Suprapubic skin (tissue), 4 donors: Measurements from ENCODE around the gene EMC9. TPM values are rescaled to one million over a fixed set of nuclear protein-coding genes. Genes with fewer than 3 reads are reported as not detected.

Source experiments
- DNase-seq, 2 donors: peaks; one replicate each; pipeline ENCODE4 v3.0.0-alpha.2; 2019; ENCODE audit warnings: low spot score in 2 of 2
- H3K27ac ChIP-seq: fragments of 200-600 bp; sonication (generic); one replicate; pipeline ENCODE4 v1.5.1; 2019
- H3K27me3 ChIP-seq: fragments of 200-600 bp; sonication (generic); one replicate; pipeline ENCODE4 v1.5.1; 2019
- H3K36me3 ChIP-seq: fragments of 200-600 bp; sonication (generic); one replicate; pipeline ENCODE4 v1.5.1; 2019
- H3K4me1 ChIP-seq: fragments of 200-600 bp; sonication (generic); one replicate; pipeline ENCODE4 v1.5.1; 2019
- H3K4me3 ChIP-seq: fragments of 200-600 bp; sonication (generic); one replicate; pipeline ENCODE4 v1.5.1; 2019; ENCODE audit warnings: mild to moderate bottlenecking
- H3K9me3 ChIP-seq: fragments of 200-600 bp; sonication (generic); one replicate; pipeline ENCODE4 v1.5.1; 2019
- EP300 ChIP-seq: sonication (generic); formaldehyde crosslinking; IDR thresholded peaks from one replicate; pipeline ENCODE4 v1.6.1; 2017; ENCODE audit warnings: antibody characterized with exemption
- POLR2A ChIP-seq, 2 donors: fragments of 450-650 bp; IDR thresholded peaks; one replicate each; pipeline ENCODE4 v1.6.1; 2017; ENCODE audit warnings: antibody characterized with exemption in 2 of 2, mild to moderate bottlenecking in 2 of 2, moderate library complexity in 2 of 2
- POLR2AphosphoS5 ChIP-seq, 3 donors: sonication (generic); formaldehyde crosslinking; IDR thresholded peaks; one replicate each; pipeline ENCODE4 v1.6.1; 2017; ENCODE audit warnings: antibody characterized with exemption in 3 of 3
- WGBS: methylation state at CpG from one replicate; pipeline ENCODE4 v1.1.5; 2018; 5-methylcytosine and 5-hydroxymethylcytosine counted together
- total RNA-seq, 4 donors: library from RNA; depleted of rRNA; stranded (reverse); fragments of >200 nt; gene quantifications; one replicate each; pipeline ENCODE4 v1.1.0, GENCODE V29; 2016
- TF ChIP-seq, protein P1 (sequence below), 2 donors: fragments of 200-600 bp in 1 of 2; fragments of 450-650 bp in 1 of 2; sonication (generic) in 1 of 2; IDR thresholded peaks; one replicate each; pipeline ENCODE4 v1.5.1; 2016 to 2019; ENCODE audit warnings: antibody characterized with exemption in 2 of 2, mild to moderate bottlenecking in 1 of 2, moderate library complexity in 1 of 2

The EMC9 gene
- total RNA-seq, 4 donors from 2014 or later, result 10.9 to 22.0 (median 14.1) TPM

DNA sequence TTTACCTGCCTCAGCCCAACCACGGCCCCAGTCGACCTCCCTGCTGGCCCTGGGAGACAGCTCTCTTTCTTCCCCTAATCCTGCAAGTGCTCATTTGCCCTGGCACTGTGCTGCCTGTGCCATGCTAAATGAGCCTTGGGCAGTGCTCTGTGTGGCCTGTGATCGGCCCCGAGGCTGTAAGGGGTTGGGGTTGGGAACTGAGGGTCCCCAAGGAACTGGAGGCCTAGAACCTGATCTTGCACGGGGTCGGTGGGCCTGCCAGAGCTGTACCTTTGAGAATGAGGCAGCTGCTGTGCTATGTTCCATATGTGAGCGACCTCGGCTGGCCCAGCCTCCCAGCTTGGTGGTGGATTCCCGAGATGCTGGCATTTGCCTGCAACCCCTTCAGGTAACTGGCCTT lies 8.7 kb upstream of the EMC9 start:
- Histone ChIP-seq H3K27me3 (no peaks in the 10 kb centered on the region), H3K9me3 (no peaks in the 10 kb centered on the region), H3K4me1 (peaks cover 31% of the 10 kb centered on the region), H3K36me3 (peaks cover 52% of the 10 kb centered on the region), H3K27ac (no peak overlapping the region), H3K4me3 (no peak overlapping the region)
- 91% methylated on average over 5 of the region's 9 CpGs for WGBS
- TF ChIP-seq POLR2AphosphoS5 (IDR thresholded peaks at IDR 0.05) (no peak), EP300 (no peak), POLR2A (IDR thresholded peaks at IDR 0.05) (no peak)
- TF ChIP-seq, protein P1, sequence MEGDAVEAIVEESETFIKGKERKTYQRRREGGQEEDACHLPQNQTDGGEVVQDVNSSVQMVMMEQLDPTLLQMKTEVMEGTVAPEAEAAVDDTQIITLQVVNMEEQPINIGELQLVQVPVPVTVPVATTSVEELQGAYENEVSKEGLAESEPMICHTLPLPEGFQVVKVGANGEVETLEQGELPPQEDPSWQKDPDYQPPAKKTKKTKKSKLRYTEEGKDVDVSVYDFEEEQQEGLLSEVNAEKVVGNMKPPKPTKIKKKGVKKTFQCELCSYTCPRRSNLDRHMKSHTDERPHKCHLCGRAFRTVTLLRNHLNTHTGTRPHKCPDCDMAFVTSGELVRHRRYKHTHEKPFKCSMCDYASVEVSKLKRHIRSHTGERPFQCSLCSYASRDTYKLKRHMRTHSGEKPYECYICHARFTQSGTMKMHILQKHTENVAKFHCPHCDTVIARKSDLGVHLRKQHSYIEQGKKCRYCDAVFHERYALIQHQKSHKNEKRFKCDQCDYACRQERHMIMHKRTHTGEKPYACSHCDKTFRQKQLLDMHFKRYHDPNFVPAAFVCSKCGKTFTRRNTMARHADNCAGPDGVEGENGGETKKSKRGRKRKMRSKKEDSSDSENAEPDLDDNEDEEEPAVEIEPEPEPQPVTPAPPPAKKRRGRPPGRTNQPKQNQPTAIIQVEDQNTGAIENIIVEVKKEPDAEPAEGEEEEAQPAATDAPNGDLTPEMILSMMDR (IDR thresholded peaks at IDR 0.05), result no peak
- no peak for DNase-seq

GRCh38 chr14:24149302-24149969 lies 8.0 kb upstream of the EMC9 start:
- no peaks in the 10 kb centered on the region for H3K9me3 ChIP-seq
- peaks cover 32% of the 10 kb centered on the region for H3K4me1 ChIP-seq
- no peak overlapping the region for H3K4me3 ChIP-seq
- TF ChIP-seq POLR2AphosphoS5 (IDR thresholded peaks at IDR 0.05), result no peak
- no peak for TF ChIP-seq POLR2A (IDR thresholded peaks at IDR 0.05)
- no peak for TF ChIP-seq EP300
- TF ChIP-seq, protein P1 (IDR thresholded peaks at IDR 0.05), result no peak
- no peak for DNase-seq
- H3K36me3 ChIP-seq, result peaks cover 46% of the 10 kb centered on the region
- H3K27ac ChIP-seq, result no peak overlapping the region
- no peaks in the 10 kb centered on the region for H3K27me3 ChIP-seq
- 94% methylated on average over 3 of the region's 3 CpGs for WGBS

DNA sequence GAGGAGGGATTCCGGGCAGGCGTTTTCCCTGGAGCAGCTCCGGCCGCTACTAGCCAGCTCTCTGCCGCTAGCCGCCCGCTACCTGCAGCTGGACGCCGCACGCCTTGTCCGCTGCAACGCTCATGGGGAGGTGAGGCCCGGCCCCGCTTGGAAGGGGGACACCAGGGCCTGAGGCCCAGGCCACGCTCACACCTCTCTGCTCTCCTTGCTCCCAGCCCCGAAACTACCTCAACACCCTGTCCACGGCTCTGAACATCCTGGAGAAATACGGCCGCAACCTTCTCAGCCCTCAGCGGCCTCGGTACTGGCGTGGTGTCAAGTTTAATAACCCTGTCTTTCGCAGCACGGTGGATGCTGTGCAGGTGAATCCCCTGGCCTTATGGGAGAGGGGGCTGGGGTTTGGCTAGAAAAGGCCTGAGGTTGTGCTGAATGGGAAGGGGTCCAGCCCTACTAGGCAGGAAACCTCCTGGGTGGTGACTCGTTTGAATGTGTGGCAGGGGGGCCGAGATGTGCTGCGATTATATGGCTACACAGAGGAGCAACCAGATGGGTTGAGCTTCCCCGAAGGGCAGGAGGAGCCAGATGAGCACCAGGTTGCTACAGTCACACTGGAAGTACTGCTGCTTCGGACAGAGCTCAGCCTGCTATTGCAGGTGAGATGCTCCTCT lies 6.5 kb upstream of the EMC9 start:
- TF ChIP-seq, protein P1 (IDR thresholded peaks at IDR 0.05), result no peak
- TF ChIP-seq EP300 (no peak), POLR2AphosphoS5 (IDR thresholded peaks at IDR 0.05) (no peak), POLR2A (IDR thresholded peaks at IDR 0.05) (no peak)
- Histone ChIP-seq H3K27ac (peak overlapping the region; percentile 84), H3K4me3 (peak overlapping the region; percentile 96), H3K27me3 (no peaks in the 10 kb centered on the region), H3K36me3 (peaks cover 44% of the 10 kb centered on the region), H3K9me3 (no peaks in the 10 kb centered on the region), H3K4me1 (peaks cover 32% of the 10 kb centered on the region)
- 11% methylated on average over 6 of the region's 29 CpGs for WGBS
- DNase-seq, result no peak

GRCh38 chr14:24146978-24147760 lies 5.8 kb upstream of the EMC9 start, which contains the start of gene RNF31:
RNF31 (plus strand) TSS chr14:24147498; CDS start chr14:24147699, 201 bp downstream.
- WGBS, result 2% methylated on average over 32 of the region's 57 CpGs
- TF ChIP-seq POLR2A (IDR thresholded peaks at IDR 0.05) (no peak), POLR2AphosphoS5 (IDR thresholded peaks at IDR 0.05) (peak in 1 of 3 donors; percentile 7)
- Histone ChIP-seq H3K9me3 (no peaks in the 10 kb centered on the region), H3K27ac (peak within 1 kb of the TSS; percentile 84), H3K27me3 (no peaks in the 10 kb centered on the region), H3K36me3 (peaks cover 37% of the 10 kb centered on the region), H3K4me1 (peaks cover 37% of the 10 kb centered on the region), H3K4me3 (peak within 1 kb of the TSS; percentile 96)
- DNase-seq, result peak; percentile 99 to 100

DNA sequence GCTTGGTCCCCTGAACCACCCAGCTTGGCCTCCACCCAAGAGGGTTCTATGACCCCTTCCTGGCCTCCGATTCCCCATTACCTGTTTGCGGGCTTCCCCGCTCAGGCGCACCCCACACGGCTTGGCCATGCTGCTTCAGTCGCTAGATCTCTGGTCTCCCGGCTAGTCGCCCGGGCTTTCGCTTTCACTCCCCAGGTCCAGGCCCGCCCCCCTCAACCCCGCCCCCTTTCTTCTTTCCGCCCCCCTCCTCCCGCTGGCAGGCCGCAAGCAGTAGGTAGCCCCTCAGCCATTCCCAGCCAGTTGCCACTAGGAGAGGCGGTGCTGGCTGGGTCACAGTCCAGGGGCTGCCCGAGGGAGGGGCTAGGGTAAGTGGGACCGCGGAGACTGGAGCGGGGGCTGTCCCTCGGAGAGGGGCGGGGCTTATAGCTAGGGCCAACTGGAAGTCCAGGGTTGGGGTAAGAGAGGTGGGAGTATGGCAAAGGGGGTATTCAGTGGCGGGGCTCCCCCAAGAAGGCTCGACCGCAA lies 5.1 kb upstream of the EMC9 start, which contains the start of gene PSME2:
TSS of gene PSME2 (minus strand) at position 158 of the 525 bp plus-strand sequence. CDS start at position 129, 29 bp downstream.
- H3K9me3 ChIP-seq, result no peaks in the 10 kb centered on the region
- 0% methylated on average over 25 of the region's 25 CpGs for WGBS
- peak within 1 kb of the TSS; percentile 96 for H3K4me3 ChIP-seq
- peaks cover 40% of the 10 kb centered on the region for H3K4me1 ChIP-seq
- peak within 1 kb of the TSS; percentile 84 for H3K27ac ChIP-seq
- no peak for TF ChIP-seq POLR2AphosphoS5 (IDR thresholded peaks at IDR 0.05)
- TF ChIP-seq EP300, result no peak
- no peak for TF ChIP-seq POLR2A (IDR thresholded peaks at IDR 0.05)
- TF ChIP-seq, protein P1 (IDR thresholded peaks at IDR 0.05), result no peak
- peaks cover 30% of the 10 kb centered on the region for H3K36me3 ChIP-seq
- peak; percentile 95 to 96 for DNase-seq
- no peaks in the 10 kb centered on the region for H3K27me3 ChIP-seq
